CD4-positive, alpha-beta T cell treated with Interleukin-6 for 4 hours (primary cell): ENCODE data around the gene PCK1.

Experiments
- DNase-seq: peaks from one replicate; pipeline ENCODE4 v3.0.0-alpha.2; 2020; ENCODE audit warnings: mixed read lengths

The PCK1 gene

GRCh38 chr20:57536771-57537724 is 23.9 kb upstream of the PCK1 start:
- no peak for DNase-seq

- DNase-seq, result no peak
These were observed 23.1 kb upstream of the PCK1 start for GRCh38 chr20:57537822-57538221.

- no peak for DNase-seq
These were observed 21.0 kb upstream of the PCK1 start for GRCh38 chr20:57539889-57540288.

GRCh38 chr20:57540890-57541580 is 19.9 kb upstream of the PCK1 start:
- no peak for DNase-seq

GRCh38 chr20:57543754-57544153 is 17.2 kb upstream of the PCK1 start:
- no peak for DNase-seq

GRCh38 chr20:57544838-57545564 is 15.9 kb upstream of the PCK1 start:
- no peak for DNase-seq

- DNase-seq, result no peak
These were observed 14.8 kb upstream of the PCK1 start for GRCh38 chr20:57545927-57546662.

- no peak for DNase-seq
These were observed 13.8 kb upstream of the PCK1 start for GRCh38 chr20:57546956-57547649.

- no peak for DNase-seq
These were observed 12.5 kb upstream of the PCK1 start for GRCh38 chr20:57548177-57549058.

GRCh38 chr20:57552471-57552870 is 8.4 kb upstream of the PCK1 start:
- no peak for DNase-seq

- no peak for DNase-seq
These were observed 7.4 kb upstream of the PCK1 start for GRCh38 chr20:57553376-57554018.

- DNase-seq, result no peak
These were observed 5.3 kb upstream of the PCK1 start for GRCh38 chr20:57555457-57556184.

GRCh38 chr20:57556980-57557274 is 4.0 kb upstream of the PCK1 start:
- DNase-seq, result no peak

GRCh38 chr20:57557926-57558613 is 2.8 kb upstream of the PCK1 start:
- DNase-seq, result no peak

GRCh38 chr20:57558614-57559288 is 2.2 kb upstream of the PCK1 start:
- DNase-seq, result no peak

GRCh38 chr20:57559289-57559634 is 1.6 kb upstream of the PCK1 start:
- no peak for DNase-seq

GRCh38 chr20:57559658-57560553 is 1.0 kb upstream of the PCK1 start:
- no peak for DNase-seq
